Activated CD8-positive, alpha-beta memory T cell treated with anti-CD3 and anti-CD28 coated beads, Interleukin-2, amount 50 U/mL, for 24 hours (primary cell): Measurements from ENCODE around the gene NRN1.
"Not testable (repeated sequence)": the region's sequence is repeated elsewhere in the genome, so short reads cannot be mapped to it uniquely, and the experiment has no call there.

ENCODE experiments used
- DNase-seq: peaks from one replicate; pipeline ENCODE4 v3.0.0-alpha.2; 2020; ENCODE audit errors: extremely low read depth

The NRN1 gene

DNA sequence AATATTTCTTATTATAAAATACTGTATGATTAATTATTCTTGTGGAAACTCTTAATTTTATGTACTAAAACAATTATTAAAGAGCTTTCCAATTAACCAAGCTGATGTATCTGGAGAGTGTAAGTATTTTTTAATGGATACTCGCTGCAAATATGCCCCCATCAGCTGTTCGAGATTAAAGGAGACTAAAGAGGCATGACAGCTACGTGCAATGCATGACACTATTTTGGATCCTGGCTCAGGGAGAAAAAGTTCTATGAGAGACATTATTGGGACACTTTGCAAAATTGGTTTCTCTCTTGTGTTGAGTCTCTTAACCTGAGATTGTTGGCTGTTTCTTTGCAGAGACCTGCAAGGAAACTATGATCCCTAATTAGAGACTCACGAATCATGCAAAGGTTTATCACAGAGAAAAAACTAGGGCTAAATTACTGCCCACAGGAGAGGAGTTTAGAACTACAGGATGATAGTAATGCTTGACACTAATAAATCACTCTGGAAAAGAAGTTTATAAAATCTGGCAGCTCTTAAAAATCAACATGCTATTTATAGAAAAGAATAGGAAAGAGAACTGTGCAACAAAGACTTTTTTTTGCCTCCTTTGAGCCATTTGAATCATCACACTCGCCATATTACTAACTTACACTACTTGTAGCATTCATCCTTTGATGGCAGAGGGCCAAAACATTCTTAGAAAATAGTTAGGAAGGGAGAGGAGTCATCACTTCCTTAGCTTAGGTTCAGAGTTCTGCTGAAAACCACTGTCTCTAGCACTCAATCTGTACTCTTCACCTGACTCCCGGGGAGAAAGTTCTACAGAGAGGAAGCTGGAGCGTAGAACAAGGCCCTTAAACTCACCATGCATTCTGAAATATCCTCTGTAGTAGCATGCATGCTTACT is 25.3 kb downstream of the NRN1 start:
- no peak for DNase-seq

DNA sequence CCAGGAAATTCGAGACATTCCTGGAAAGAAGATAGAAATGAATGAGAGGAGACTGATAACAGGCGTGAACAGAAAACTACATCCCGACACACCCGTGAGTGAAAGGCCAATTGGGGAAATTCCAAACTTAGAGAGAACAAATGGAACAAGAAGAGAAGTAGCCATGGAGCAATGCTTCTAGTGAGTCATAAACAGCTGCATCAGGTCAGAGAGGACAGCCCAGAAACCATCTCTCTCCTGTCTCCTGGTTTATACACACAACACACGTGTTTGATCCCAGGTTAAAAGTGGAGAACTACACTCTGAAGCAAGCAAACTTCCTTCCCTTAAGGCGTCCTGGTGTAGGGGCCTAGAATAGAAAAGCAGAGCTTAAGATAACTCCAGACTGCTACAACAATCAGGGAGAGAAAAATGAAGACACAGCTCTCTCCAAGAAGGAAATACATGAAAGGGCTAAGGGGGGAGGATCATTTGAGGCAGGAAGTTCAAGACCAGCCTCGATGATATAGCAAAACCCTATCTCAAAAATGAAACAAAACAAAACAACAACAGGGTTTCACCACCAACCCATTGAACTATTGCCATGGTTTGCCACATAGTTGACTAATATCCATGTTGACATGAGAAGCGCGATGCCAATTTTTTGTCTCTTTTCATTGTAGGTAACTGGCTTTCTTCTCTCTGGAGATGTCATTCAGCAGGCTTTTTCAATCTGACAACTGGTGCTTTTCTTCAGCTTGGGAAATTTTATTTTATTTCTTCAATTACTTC is 26.9 kb downstream of the NRN1 start:
- no peak for DNase-seq

DNA sequence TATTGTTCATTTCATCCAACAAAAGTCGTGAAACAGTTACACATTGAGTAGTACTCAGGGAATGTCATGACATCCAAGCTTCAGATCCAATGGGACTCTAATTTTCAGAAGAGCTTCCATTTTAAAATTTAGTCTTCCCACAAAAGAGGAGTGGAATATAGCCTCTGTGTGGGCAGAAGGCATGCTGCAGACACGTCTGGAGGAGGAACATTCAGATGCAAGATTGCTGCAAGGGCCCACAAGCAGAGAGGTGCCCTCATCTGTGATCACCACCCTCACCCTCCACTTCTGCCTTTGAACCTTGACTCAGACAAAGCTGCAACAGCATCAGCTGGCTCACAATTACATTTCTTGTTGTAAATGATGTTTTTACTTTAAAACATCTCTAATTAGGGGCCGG is 29.9 kb downstream of the NRN1 start:
- no peak for DNase-seq

DNA sequence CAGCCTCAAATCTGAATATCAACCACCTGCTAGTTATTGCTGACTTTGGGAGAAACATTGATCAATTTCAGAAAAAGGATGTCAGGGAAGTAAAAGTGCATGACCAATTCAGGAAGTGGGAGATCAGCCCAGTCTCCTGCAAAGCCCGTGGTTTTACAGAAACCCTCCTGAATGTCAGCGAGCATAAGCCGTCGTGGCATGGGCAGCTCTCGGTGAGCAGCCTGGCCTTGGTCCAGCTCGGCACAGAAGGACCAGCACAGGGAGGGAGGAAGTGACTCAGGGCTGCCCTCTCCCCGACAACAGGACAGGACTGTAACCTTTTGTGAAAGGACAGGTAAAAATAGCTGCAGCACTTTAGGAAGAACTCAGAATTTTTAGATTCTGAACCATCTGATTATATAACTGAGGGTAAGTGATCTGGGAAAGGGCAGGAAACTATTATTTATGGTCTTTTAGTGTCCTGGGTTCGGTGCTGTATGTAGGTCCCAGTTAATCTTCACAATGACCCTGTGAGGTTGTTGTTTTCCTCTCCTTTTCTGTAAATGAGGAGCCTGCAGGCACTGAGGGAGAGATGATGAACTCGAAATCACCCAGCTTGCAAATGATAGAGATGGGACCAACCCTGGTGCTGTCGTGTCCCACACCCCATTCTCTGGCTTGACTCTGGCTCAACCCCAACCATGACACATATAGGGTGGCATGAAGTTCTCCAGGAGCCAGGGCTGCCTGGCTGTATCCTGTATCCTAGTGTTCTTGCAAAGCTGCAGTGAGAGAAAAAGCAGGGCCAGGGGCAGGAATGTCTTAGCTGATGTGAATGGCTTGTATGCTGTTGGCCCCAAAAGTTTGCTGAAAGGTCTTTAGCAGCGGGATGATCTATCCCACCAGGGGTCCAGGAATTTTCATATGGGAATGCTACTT is 37.6 kb downstream of the NRN1 start:
- DNase-seq: no peak

DNA sequence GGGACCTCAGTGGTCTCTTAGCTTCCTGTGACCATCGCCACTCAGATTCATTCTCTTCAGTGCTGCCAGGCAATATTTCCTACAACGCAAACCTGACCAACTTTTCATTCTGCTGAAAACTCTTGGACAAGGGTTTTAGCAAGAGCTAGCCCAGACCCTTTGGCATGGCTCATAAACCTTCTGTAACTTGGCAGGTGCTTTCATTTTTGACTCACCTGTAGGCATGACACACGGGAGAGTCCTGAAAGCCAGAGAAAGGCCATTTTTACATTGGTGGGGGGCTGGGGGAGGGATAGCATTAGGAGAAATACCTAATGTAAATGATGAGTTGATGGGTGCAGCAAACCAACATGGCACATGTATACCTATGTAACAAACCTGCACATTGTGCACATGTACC is 38.7 kb downstream of the NRN1 start:
- DNase-seq: not testable (repeated sequence)

DNA sequence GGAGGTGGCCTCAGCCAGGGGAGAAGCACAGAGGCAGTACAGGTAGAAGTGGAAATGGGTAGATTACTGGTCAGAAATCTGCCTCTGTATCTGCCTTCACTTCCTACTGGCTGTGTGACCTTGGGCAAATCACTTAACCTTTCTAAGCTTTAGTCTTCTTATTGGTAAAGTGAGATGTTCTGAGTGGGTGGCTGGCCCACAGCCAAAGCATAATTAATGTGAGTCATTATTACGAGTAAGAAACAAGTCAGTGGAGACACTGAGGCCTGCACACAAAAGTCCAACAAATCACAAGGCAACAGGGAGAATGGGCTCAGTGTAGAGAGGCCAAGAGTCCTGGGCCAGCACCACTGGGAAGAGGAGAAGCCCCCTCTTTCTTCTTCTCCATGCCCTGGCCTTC is 39.1 kb downstream of the NRN1 start:
- no peak for DNase-seq

DNA sequence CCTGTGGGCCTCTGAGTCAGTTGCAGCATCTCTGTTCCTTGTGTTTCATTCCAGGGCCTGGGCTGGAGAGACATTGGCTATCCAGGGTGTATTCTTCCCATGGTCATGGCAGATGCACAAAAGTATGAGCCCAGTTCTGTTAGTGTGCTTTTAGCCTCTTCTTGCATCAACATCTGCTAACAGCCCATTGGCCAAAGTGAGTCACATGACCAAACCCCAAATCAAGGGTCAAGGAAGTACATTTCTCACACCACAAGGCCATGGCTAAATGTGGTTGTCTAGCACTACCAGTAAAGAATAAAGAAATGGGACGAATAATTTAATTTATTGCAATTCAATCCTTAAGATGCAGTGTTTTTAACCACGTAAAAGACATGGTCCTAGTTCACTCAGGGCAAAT is 43.9 kb downstream of the NRN1 start:
- no peak for DNase-seq

DNA sequence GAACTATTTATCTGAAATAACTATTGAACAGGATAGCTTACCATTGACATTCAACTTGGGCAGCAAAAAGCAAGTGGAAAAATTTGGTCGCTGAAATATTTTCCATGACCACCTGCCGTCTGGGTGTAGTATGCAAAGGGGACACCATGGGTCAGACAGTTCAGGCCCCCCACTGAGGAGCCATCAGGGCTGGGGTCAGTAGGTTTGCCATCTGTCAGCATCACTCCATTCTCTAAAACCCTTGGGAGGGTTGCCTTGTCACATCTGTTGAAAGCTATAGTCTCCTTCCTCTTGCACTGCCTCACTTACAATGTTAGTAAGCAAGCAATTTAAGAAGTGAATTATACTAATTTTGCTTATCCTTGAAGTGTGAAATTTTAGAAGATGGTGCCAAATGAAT is 44.9 kb downstream of the NRN1 start:
- DNase-seq: no peak

DNA sequence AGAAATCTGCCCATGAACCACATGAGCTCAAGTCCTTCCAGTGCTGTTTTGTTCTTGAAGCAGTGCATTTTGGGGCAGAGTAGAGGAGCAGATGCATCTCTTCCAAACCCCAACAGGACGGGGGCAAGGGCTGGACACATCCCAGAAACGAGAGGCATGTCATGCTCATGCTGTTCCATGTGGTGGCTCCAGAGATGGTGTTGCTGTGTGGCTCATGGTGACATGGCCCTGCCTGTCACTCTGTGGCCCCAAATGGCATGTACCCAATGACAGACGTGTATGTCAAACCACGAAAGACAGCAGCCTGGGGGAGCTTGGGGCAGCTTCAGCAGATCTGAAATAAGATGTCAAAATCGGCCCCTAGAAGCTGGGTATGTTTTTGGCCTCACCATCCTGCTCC is 46.3 kb downstream of the NRN1 start:
- DNase-seq: no peak

DNA sequence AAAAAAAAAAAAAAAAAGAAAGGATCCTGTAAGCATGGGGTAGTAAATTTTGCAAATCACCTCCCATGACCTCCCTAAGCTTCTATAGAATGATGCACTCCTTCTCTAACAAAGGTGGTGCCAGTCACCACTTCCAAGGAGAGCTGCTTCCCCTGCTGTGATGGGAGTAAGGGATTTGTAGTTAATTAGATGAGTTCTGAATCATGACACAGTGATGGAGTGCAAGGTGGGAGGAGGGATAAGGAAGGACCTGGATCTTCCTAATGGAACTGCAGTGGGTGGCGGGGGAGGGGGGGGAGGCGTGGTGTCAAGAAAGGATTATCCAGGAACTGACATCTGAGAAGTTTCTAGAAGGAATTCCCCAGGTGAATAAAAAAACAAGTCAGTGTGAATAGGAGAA is 47.8 kb downstream of the NRN1 start:
- DNase-seq: no peak

DNA sequence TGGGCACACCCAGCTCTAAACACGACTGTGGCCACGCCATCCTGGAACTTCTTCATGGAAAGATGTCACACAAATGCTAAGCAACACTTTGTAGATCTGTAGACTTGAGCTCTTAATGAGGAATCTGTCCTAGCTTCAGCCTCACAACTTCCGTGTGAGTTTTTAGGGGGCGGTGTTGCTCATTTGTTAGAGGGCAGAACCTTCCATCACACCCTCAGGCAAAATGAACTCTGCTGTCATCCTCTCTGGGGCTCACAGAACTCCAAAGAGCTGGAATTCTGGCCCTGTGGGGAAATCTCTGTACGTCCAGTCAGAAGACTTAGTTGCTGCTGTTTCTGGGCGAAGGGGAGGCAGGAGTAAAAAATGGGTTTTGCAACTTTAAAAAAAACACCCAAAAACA is 49.8 kb downstream of the NRN1 start:
- DNase-seq: no peak

DNA sequence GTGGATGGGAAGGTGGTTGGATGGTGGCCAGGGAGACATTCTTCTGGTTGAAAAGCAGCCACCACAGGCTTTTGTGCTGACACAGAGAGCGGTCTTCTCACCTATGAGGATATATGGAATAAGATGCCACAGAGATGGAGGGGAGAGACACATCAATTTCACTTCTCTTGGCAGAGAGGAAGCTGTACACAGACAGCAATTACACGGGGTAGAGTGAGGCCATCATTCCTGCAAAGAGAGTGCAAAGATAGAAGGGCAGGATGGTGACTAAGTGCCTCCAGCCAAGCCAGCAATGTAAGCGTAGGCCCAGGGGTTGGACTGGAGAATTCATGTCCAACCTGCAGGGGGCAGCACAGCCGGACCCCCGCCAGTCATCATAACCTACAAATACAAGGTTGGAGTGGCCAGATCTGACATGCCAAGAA is 56.4 kb downstream of the NRN1 start:
- no peak for DNase-seq
